ENCODE measurements around the gene SF3A1. TPM values are rescaled to one million over a fixed set of nuclear protein-coding genes. Genes with fewer than 3 reads are reported as not detected.

The SF3A1 gene
- total and polyA plus RNA-seq, 2 of the 13 experiments (the other 11 are each of a cell fraction or from before 2014, with no cell fraction given) = 10.0 to 22.0 TPM

GRCh38 chr22:30326706-30327362, 29.9 kb downstream of the SF3A1 start, which contains the start of gene TBC1D10A (continued):
- TF ChIP-seq MAX (IDR thresholded peaks at IDR 0.05) (peak; percentile 37; the same call in 1 of the 2 replicates), LCORL (IDR thresholded peaks at IDR 0.05) (no peak), LCORL (CRISPR knock-in tag; IDR thresholded peaks at IDR 0.05) (0 out of 2 replicates have a peak, but pooled peaks have one; percentile 20), POGK (CRISPR knock-in tag; conservative IDR thresholded peaks at IDR 0.05) (0 out of 2 replicates have a peak, but pooled peaks have one; percentile 21), ZFX (CRISPR knock-in tag; IDR thresholded peaks at IDR 0.05; ENCODE audit: low read depth) (peak; percentile 88), POLR2AphosphoS5 (IDR thresholded peaks at IDR 0.05; ENCODE audit: low read depth, low read length) (peak; percentile 20; the same call in 1 of the 2 replicates), ELF1 (CRISPR knock-in tag; IDR thresholded peaks at IDR 0.05) (peak; percentile 86), HNRNPH1 (optimal IDR thresholded peaks at IDR 0.05; ENCODE audit: low read depth, low read length) (no peak), ZNF713 (CRISPR knock-in tag; IDR thresholded peaks at IDR 0.05) (0 out of 2 replicates have a peak, but pooled peaks have one; percentile 55), POGZ (CRISPR knock-in tag; IDR thresholded peaks at IDR 0.05) (0 out of 2 replicates have a peak, but pooled peaks have one; percentile 18), SP4 (CRISPR knock-in tag; IDR thresholded peaks at IDR 0.05) (peak; percentile 64; the same call in 1 of the 2 replicates), MNT (IDR thresholded peaks at IDR 0.05) (no peak), ZSCAN31 (CRISPR knock-in tag; IDR thresholded peaks at IDR 0.05; ENCODE audit: low read depth) (peak; percentile 60; the same call in 1 of the 2 replicates), ZNF274 (CRISPR knock-in tag; IDR thresholded peaks at IDR 0.05) (0 out of 2 replicates have a peak, but pooled peaks have one; percentile 5), TEAD3 (CRISPR knock-in tag; optimal IDR thresholded peaks at IDR 0.05; ENCODE audit: borderline replicate concordance) (peak; percentile 19), SALL1 (CRISPR knock-in tag; IDR thresholded peaks at IDR 0.05) (peak; percentile 16; the same call in 1 of the 2 replicates), YEATS2 (CRISPR knock-in tag; IDR thresholded peaks at IDR 0.05; ENCODE audit: borderline replicate concordance) (0 out of 2 replicates have a peak, but pooled peaks have one; percentile 19), MIXL1 (CRISPR knock-in tag; IDR thresholded peaks at IDR 0.05) (no peak), ZHX2 (IDR thresholded peaks at IDR 0.05; ENCODE audit: low read depth) (no peak), ZHX2 (CRISPR knock-in tag; IDR thresholded peaks at IDR 0.05; ENCODE audit: borderline replicate concordance) (no peak), POLR2A (IDR thresholded peaks at IDR 0.05; ENCODE audit: insufficient read depth in 1 of 2, low read depth in 2 of 2, low read length in 2 of 2) (peak in 1 of 2 experiments; percentile 68; a peak in 2 of 4 replicates), CREM (IDR thresholded peaks at IDR 0.05) (no peak), CREM (CRISPR knock-in tag; IDR thresholded peaks at IDR 0.05) (no peak)
